Liver (tissue), 9 donors: ENCODE results near the gene CLEC16A. TPM values are rescaled to one million over a fixed set of nuclear protein-coding genes. Genes with fewer than 3 reads are reported as not detected.

Experiments
- DNase-seq: peaks from one replicate; pipeline ENCODE4 v3.0.0-alpha.2; 2017; ENCODE audit warnings: low spot score
- H3K27ac ChIP-seq, 2 donors: one replicate each; pipeline ENCODE4 v1.7.0; 2013; ENCODE audit warnings: inconsistent platforms in 2 of 2, low read length in 2 of 2, control low read depth in 1 of 2, low read depth in 1 of 2, mild to moderate bottlenecking in 1 of 2
- H3K27me3 ChIP-seq, 4 donors: one replicate each; pipeline versions ENCODE4 v1.6.1 to v1.7.0; 2013; ENCODE audit warnings: low read length in 3 of 4, inconsistent platforms in 1 of 4, mild to moderate bottlenecking in 1 of 4, moderate library complexity in 1 of 4; ENCODE audit not compliant: control insufficient read depth in 4 of 4, insufficient read depth in 4 of 4
- H3K36me3 ChIP-seq, 4 donors: one replicate each; pipeline versions ENCODE4 v1.6.1 to v1.7.0; 2013; ENCODE audit warnings: low read length in 3 of 4, mild to moderate bottlenecking in 3 of 4, low read depth in 1 of 4, moderate library complexity in 1 of 4; ENCODE audit not compliant: control insufficient read depth in 4 of 4, insufficient read depth in 3 of 4
- H3K4me1 ChIP-seq, 4 donors: one replicate each; pipeline versions ENCODE4 v1.6.1 to v1.7.0; 2013; ENCODE audit warnings: low read length in 3 of 4, mild to moderate bottlenecking in 3 of 4, moderate library complexity in 1 of 4; ENCODE audit not compliant: control insufficient read depth in 4 of 4, insufficient read depth in 4 of 4
- H3K4me3 ChIP-seq, 3 donors: one replicate each; pipeline versions ENCODE4 v1.6.1 to v1.7.0; 2013; ENCODE audit warnings: low read length in 3 of 3, control low read depth in 1 of 3, low read depth in 1 of 3, mild to moderate bottlenecking in 1 of 3
- H3K9ac ChIP-seq, 2 donors: one replicate each; pipeline ENCODE4 v1.7.0; 2013; ENCODE audit warnings: low read length in 2 of 2, mild to moderate bottlenecking in 2 of 2, moderate library complexity in 2 of 2, control low read depth in 1 of 2, low read depth in 1 of 2
- H3K9me3 ChIP-seq, 4 donors: one replicate each; pipeline versions ENCODE4 v1.6.1 to v1.7.0; 2013; ENCODE audit warnings: low read length in 3 of 4; ENCODE audit not compliant: control insufficient read depth in 4 of 4
- ATF3 ChIP-seq: IDR thresholded peaks from 2 replicates; pipeline ENCODE4 v1.6.1; 2016; ENCODE audit warnings: antibody characterized with exemption
- CTCF ChIP-seq: fragments of 150-350 bp; IDR thresholded peaks from 2 replicates; pipeline ENCODE4 v1.5.1; 2017; ENCODE audit warnings: improper control_type of control experiment, low read depth, low read length; ENCODE audit not compliant: missing input control
- EGR1 ChIP-seq, 2 donors: IDR thresholded peaks; 2 replicates each; pipeline ENCODE4 v1.6.1; 2016 to 2018; ENCODE audit warnings: antibody characterized with exemption in 2 of 2, low read depth in 2 of 2
- FOXA1 ChIP-seq: IDR thresholded peaks from 2 replicates; pipeline ENCODE4 v1.6.1; 2016; ENCODE audit warnings: antibody characterized with exemption
- FOXA2 ChIP-seq: IDR thresholded peaks from 2 replicates; pipeline ENCODE4 v1.6.1; 2016; ENCODE audit warnings: antibody characterized with exemption
- GABPA ChIP-seq, 2 donors: IDR thresholded peaks in 1 of 2; conservative IDR thresholded peaks in 1 of 2; 2 replicates each; pipeline ENCODE4 v1.6.1; 2016; ENCODE audit warnings: antibody characterized with exemption in 2 of 2, mild to moderate bottlenecking in 1 of 2, moderate library complexity in 1 of 2
- HNF4A ChIP-seq, 2 donors: conservative IDR thresholded peaks; 2 replicates each; pipeline ENCODE4 v1.6.1; 2016; ENCODE audit warnings: antibody characterized with exemption in 2 of 2, mild to moderate bottlenecking in 2 of 2
- HNF4G ChIP-seq: IDR thresholded peaks from 2 replicates; pipeline ENCODE4 v1.6.1; 2016; ENCODE audit warnings: antibody characterized with exemption
- JUND ChIP-seq, 2 donors: IDR thresholded peaks; 2 replicates each; pipeline ENCODE4 v1.6.1; 2016; ENCODE audit warnings: antibody characterized with exemption in 2 of 2
- MAX ChIP-seq: IDR thresholded peaks from 2 replicates; pipeline ENCODE4 v1.6.1; 2016; ENCODE audit warnings: antibody characterized with exemption
- NR2F2 ChIP-seq: IDR thresholded peaks from 2 replicates; pipeline ENCODE4 v1.6.1; 2016; ENCODE audit warnings: antibody characterized with exemption
- RAD21 ChIP-seq, 2 donors: IDR thresholded peaks; 2 replicates each; pipeline ENCODE4 v1.6.1; 2016; ENCODE audit warnings: antibody characterized with exemption in 2 of 2, mild to moderate bottlenecking in 2 of 2
- REST ChIP-seq: IDR thresholded peaks from 2 replicates; pipeline ENCODE4 v1.6.1; 2016; ENCODE audit warnings: antibody characterized with exemption, mild to moderate bottlenecking
- RXRA ChIP-seq, 2 donors: IDR thresholded peaks; 2 replicates each; pipeline ENCODE4 v1.6.1; 2017 to 2018; ENCODE audit warnings: antibody characterized with exemption in 2 of 2, mild to moderate bottlenecking in 1 of 2
- SP1 ChIP-seq: IDR thresholded peaks from 2 replicates; pipeline ENCODE4 v1.6.1; 2018; ENCODE audit warnings: antibody characterized with exemption, mild to moderate bottlenecking
- TAF1 ChIP-seq: conservative IDR thresholded peaks from 2 replicates; pipeline ENCODE4 v1.6.1; 2016; ENCODE audit warnings: antibody characterized with exemption, mild to moderate bottlenecking
- YY1 ChIP-seq: IDR thresholded peaks from 2 replicates; pipeline ENCODE4 v1.6.1; 2016; ENCODE audit warnings: antibody characterized with exemption, mild to moderate bottlenecking
- ZBTB33 ChIP-seq: IDR thresholded peaks from 2 replicates; pipeline ENCODE4 v1.6.1; 2016; ENCODE audit warnings: antibody characterized with exemption
- WGBS: extraction: QIAGEN DNeasy Blood & Tissue Kit; methylation state at CpG from one replicate; pipeline ENCODE4 v1.1.7; 2013; 5-methylcytosine and 5-hydroxymethylcytosine counted together
- polyA plus RNA-seq, 2 donors: library from polyadenylated mRNA; stranded (reverse) in 1 of 2; unstranded in 1 of 2; fragments of 200-250 nt in 1 of 2; fragments of >200 nt in 1 of 2; fragmentation: Nextera tagmentation in 1 of 2; extraction: Ambion mirVana in 1 of 2; gene quantifications; one replicate each; pipeline versions ENCODE4 v1.2.1 to v1.2.3, GENCODE V29; 2013 to 2015
- total RNA-seq, 2 donors: library from RNA; depleted of rRNA; stranded (reverse); fragments of >200 nt; gene quantifications; one replicate each; pipeline ENCODE4 v1.2.3, GENCODE V29; 2014
- donor health status: healthy.
- donor health status: healthy.
- donor health status: healthy.
- donor health status: healthy.
- donor health status: healthy.

Gene CLEC16A
- total and polyA plus RNA-seq, 4 donors: 9.7 to 23.0 (median 17.4) TPM

GRCh38 chr16:11181242-11181898 lies 237.0 kb downstream of the CLEC16A start:
- H3K9me3 ChIP-seq: no peaks in the 10 kb centered on the region
- H3K36me3 ChIP-seq: peaks cover 0 to 8% (median 2%) of the 10 kb centered on the region in 4 donors
- H3K27me3 ChIP-seq: no peaks in the 10 kb centered on the region
- H3K4me1 ChIP-seq: no peaks in the 10 kb centered on the region
- DNase-seq: no peak
- 94% methylated on average over 20 of the region's 20 CpGs for WGBS
- H3K4me3 ChIP-seq: no peak overlapping the region
- TF ChIP-seq FOXA1: no peak
- TF ChIP-seq ATF3: no peak
- no peak for TF ChIP-seq HNF4G
- no peak overlapping the region for H3K9ac ChIP-seq
- no peak overlapping the region for H3K27ac ChIP-seq

GRCh38 chr16:11181899-11182279 lies 237.5 kb downstream of the CLEC16A start:
- Histone ChIP-seq H3K4me3 (no peak overlapping the region), H3K27ac (no peak overlapping the region), H3K4me1 (no peaks in the 10 kb centered on the region), H3K9me3 (no peaks in the 10 kb centered on the region), H3K9ac (no peak overlapping the region), H3K27me3 (no peaks in the 10 kb centered on the region), H3K36me3 (peaks cover 0 to 8% (median 2%) of the 10 kb centered on the region in 4 donors)
- 73% methylated on average over 12 of the region's 12 CpGs for WGBS
- no peak for TF ChIP-seq GABPA (IDR thresholded peaks at IDR 0.05 in 1 of 2, conservative IDR thresholded peaks at IDR 0.05 in 1 of 2)
- TF ChIP-seq RXRA (IDR thresholded peaks at IDR 0.05): no peak
- no peak for TF ChIP-seq HNF4G
- TF ChIP-seq REST: no peak
- TF ChIP-seq ZBTB33: no peak
- no peak for TF ChIP-seq YY1
- no peak for TF ChIP-seq CTCF
- TF ChIP-seq NR2F2: no peak
- no peak for TF ChIP-seq EGR1 (IDR thresholded peaks at IDR 0.05; ENCODE audit: low read depth in 2 of 2)
- TF ChIP-seq ATF3: no peak
- no peak for TF ChIP-seq FOXA1
- TF ChIP-seq JUND (IDR thresholded peaks at IDR 0.05): no peak
- no peak for TF ChIP-seq MAX
- TF ChIP-seq SP1: no peak
- no peak for TF ChIP-seq TAF1
- TF ChIP-seq FOXA2: no peak
- no peak for TF ChIP-seq RAD21 (IDR thresholded peaks at IDR 0.05)
- TF ChIP-seq HNF4A (conservative IDR thresholded peaks at IDR 0.05): no peak
- DNase-seq: no peak
